ENCODE measurements around the gene NFATC1. TPM values are rescaled to one million over a fixed set of nuclear protein-coding genes. Genes with fewer than 3 reads are reported as not detected.
A peak's percentile ranks its signal among the peaks of the same experiment; 100 is the strongest.

Gene NFATC1
- total and polyA plus RNA-seq, 2 experiments from 2014 or later: 7.5 to 9.8 TPM

DNA sequence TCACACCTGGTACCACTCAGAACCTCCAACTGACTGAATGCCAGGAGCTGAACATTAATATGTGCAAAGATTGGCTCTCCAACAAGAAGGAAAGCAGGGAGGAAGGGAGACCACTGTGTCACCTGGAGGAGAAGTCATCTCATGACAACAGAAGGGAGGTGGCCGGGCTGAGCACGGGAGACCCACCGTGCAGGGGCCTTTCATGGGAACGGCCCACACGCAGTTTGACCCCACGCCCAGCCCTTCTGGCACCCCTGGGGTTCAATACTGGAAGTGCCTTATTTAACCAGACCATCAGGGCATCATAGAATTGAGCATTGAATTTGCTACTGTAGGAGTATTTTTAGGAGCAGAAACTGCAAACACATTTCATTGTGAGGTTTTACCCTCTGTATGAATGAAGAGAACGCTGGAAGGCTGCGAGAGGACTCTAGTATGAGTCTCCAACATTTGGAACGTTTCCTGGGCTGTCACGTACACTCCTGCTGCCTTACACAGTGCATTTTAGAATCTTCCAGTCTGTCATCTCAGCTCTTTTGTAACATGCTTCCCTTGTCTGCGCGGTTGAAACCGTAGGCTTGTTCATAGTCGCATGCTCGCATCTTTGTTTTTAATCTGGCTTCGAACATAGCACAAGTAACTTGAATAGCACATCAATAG, 132.1 kb downstream of the NFATC1 start:
- Histone ChIP-seq H3K9me2 (ENCODE audit: insufficient read depth) (no peaks in the 10 kb centered on the region), H3K36me3 (ENCODE audit: low read depth) (no peaks in the 10 kb centered on the region), H3K27me3 (replicated peaks; ENCODE audit: insufficient read depth) (0 out of 2 replicates have a peak, but pooled peaks cover 4% of the 10 kb centered on the region), H2AFZ (no peak overlapping the region), H3K4me1 (ENCODE audit: insufficient read depth) (no peaks in the 10 kb centered on the region), H3K9ac (no peak overlapping the region), H3K79me2 (ENCODE audit: insufficient read depth) (no peaks in the 10 kb centered on the region), H3K27ac (no peak overlapping the region), H3K4me2 (ENCODE audit: unreplicated experiment) (no peak overlapping the region), H3F3A (ENCODE audit: insufficient read depth) (no peaks in the 10 kb centered on the region), H3K4me3 (no peak overlapping the region), H4K20me1 (ENCODE audit: insufficient read depth) (no peaks in the 10 kb centered on the region), H3K9me3 (ENCODE audit: low read depth) (no peaks in the 10 kb centered on the region)
- DNase-seq: no peak
- TF ChIP-seq EZH2 (IDR thresholded peaks at IDR 0.05; ENCODE audit: insufficient read depth, poor library complexity, severe bottlenecking): no peak
- TF ChIP-seq EZH2phosphoT487 (IDR thresholded peaks at IDR 0.05; ENCODE audit: insufficient read depth, low read depth): no peak
- WGBS, 2 experiments (ENCODE audit: low coverage in 1 of 2, low lambda C conversion rate in 2 of 2, missing lambda C conversion rate in 2 of 2): 95 to 96% methylated on average over 16 of the region's 16 CpGs
- in situ Hi-C loops (cut with MboI): no loop called here

DNA sequence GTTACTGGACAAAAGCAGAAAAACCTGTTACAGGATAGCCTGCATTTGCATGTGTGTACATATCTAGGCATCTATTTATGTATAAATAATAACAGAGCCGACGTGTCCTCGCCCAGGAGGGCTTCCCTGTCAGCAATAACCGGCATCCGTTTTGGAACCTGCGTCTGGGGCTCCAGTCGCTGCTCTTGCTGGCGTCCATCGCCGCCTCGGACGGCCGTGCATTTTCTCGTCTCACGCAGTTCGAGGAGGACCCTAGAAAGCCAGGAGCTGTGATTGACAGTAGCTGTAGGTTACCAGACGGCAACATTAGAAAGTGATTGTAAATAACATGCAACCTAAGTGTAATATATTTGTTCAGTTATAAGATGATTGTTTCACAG, 132.6 kb downstream of the NFATC1 start:
- no peak for DNase-seq
- TF ChIP-seq EZH2 (IDR thresholded peaks at IDR 0.05; ENCODE audit: insufficient read depth, poor library complexity, severe bottlenecking) (no peak), EZH2phosphoT487 (IDR thresholded peaks at IDR 0.05; ENCODE audit: insufficient read depth, low read depth) (no peak)
- in situ Hi-C loops (cut with MboI): no loop called here
- WGBS, 2 experiments (ENCODE audit: low coverage in 1 of 2, low lambda C conversion rate in 2 of 2, missing lambda C conversion rate in 2 of 2): 96 to 97% methylated on average over 17 of the region's 17 CpGs
- H3K9me3 ChIP-seq (ENCODE audit: low read depth): no peaks in the 10 kb centered on the region
- no peaks in the 10 kb centered on the region for H3K36me3 ChIP-seq (ENCODE audit: low read depth)
- H3K27ac ChIP-seq: no peak overlapping the region
- no peak overlapping the region for H3K4me3 ChIP-seq
- no peaks in the 10 kb centered on the region for H3K79me2 ChIP-seq (ENCODE audit: insufficient read depth)
- H3K4me1 ChIP-seq (ENCODE audit: insufficient read depth): no peaks in the 10 kb centered on the region
- no peak overlapping the region for H2AFZ ChIP-seq
- no peaks in the 10 kb centered on the region for H4K20me1 ChIP-seq (ENCODE audit: insufficient read depth)
- H3F3A ChIP-seq (ENCODE audit: insufficient read depth): no peaks in the 10 kb centered on the region
- no peaks in the 10 kb centered on the region for H3K9me2 ChIP-seq (ENCODE audit: insufficient read depth)
- no peak overlapping the region for H3K9ac ChIP-seq
- H3K27me3 ChIP-seq (replicated peaks; ENCODE audit: insufficient read depth): 0 out of 2 replicates have a peak, but pooled peaks cover 4% of the 10 kb centered on the region
- H3K4me2 ChIP-seq (ENCODE audit: unreplicated experiment): no peak overlapping the region

- Histone ChIP-seq H3K9me3 (ENCODE audit: low read depth) (no peaks in the 10 kb centered on the region), H3K27ac (no peak overlapping the region), H3K36me3 (ENCODE audit: low read depth) (no peaks in the 10 kb centered on the region), H2AFZ (no peak overlapping the region), H3F3A (ENCODE audit: insufficient read depth) (no peaks in the 10 kb centered on the region), H3K79me2 (ENCODE audit: insufficient read depth) (no peaks in the 10 kb centered on the region), H3K4me1 (ENCODE audit: insufficient read depth) (no peaks in the 10 kb centered on the region), H3K9me2 (ENCODE audit: insufficient read depth) (no peaks in the 10 kb centered on the region), H3K9ac (no peak overlapping the region), H4K20me1 (ENCODE audit: insufficient read depth) (no peaks in the 10 kb centered on the region), H3K4me3 (no peak overlapping the region), H3K27me3 (replicated peaks; ENCODE audit: insufficient read depth) (0 out of 2 replicates have a peak, but pooled peaks cover 4% of the 10 kb centered on the region), H3K4me2 (ENCODE audit: unreplicated experiment) (no peak overlapping the region)
- TF ChIP-seq EZH2phosphoT487 (IDR thresholded peaks at IDR 0.05; ENCODE audit: insufficient read depth, low read depth) (no peak), EZH2 (IDR thresholded peaks at IDR 0.05; ENCODE audit: insufficient read depth, poor library complexity, severe bottlenecking) (no peak)
- in situ Hi-C loops (cut with MboI): no loop called here
- DNase-seq: peak; percentile 70
- 68 to 73% methylated on average over 26 of the region's 26 CpGs for WGBS, 2 experiments (ENCODE audit: low coverage in 1 of 2, low lambda C conversion rate in 2 of 2, missing lambda C conversion rate in 2 of 2)
These were observed 133.1 kb downstream of the NFATC1 start for GRCh38 chr18:79528846-79529245.

GRCh38 chr18:79529296-79529695, 133.6 kb downstream of the NFATC1 start:
- no peaks in the 10 kb centered on the region for H4K20me1 ChIP-seq (ENCODE audit: insufficient read depth)
- H3K27me3 ChIP-seq (replicated peaks; ENCODE audit: insufficient read depth): 0 out of 2 replicates have a peak, but pooled peaks cover 7% of the 10 kb centered on the region
- no peaks in the 10 kb centered on the region for H3K36me3 ChIP-seq (ENCODE audit: low read depth)
- no peaks in the 10 kb centered on the region for H3K9me2 ChIP-seq (ENCODE audit: insufficient read depth)
- in situ Hi-C loops (cut with MboI): no loop called here
- H3F3A ChIP-seq (ENCODE audit: insufficient read depth): no peaks in the 10 kb centered on the region
- TF ChIP-seq EZH2 (IDR thresholded peaks at IDR 0.05; ENCODE audit: insufficient read depth, poor library complexity, severe bottlenecking) (no peak), EZH2phosphoT487 (IDR thresholded peaks at IDR 0.05; ENCODE audit: insufficient read depth, low read depth) (no peak)
- no peak overlapping the region for H2AFZ ChIP-seq
- no peak for DNase-seq
- no peaks in the 10 kb centered on the region for H3K4me1 ChIP-seq (ENCODE audit: insufficient read depth)
- H3K27ac ChIP-seq: no peak overlapping the region
- H3K79me2 ChIP-seq (ENCODE audit: insufficient read depth): no peaks in the 10 kb centered on the region
- no peak overlapping the region for H3K9ac ChIP-seq
- no peak overlapping the region for H3K4me2 ChIP-seq (ENCODE audit: unreplicated experiment)
- no peaks in the 10 kb centered on the region for H3K9me3 ChIP-seq (ENCODE audit: low read depth)
- WGBS, 2 experiments (ENCODE audit: low coverage in 1 of 2, low lambda C conversion rate in 2 of 2, missing lambda C conversion rate in 2 of 2): 89 to 91% methylated on average over 20 of the region's 20 CpGs
- no peak overlapping the region for H3K4me3 ChIP-seq
